Spleen (tissue), 11 donors: ENCODE measurements around the gene RTL10. TPM values are rescaled to one million over a fixed set of nuclear protein-coding genes. Genes with fewer than 3 reads are reported as not detected.

Experiments used
- DNase-seq: peaks from one replicate; pipeline ENCODE4 v3.0.0-alpha.2; 2020
- H3K27ac ChIP-seq, 8 donors: fragments of 200-600 bp; sonication (generic) in 7 of 8; 1 replicate in 4 of 8; 2 replicates in 4 of 8; pipeline versions ENCODE4 v1.5.0 to v1.8.0; 2016 to 2021; ENCODE audit warnings: inconsistent platforms in 4 of 8, mild to moderate bottlenecking in 4 of 8, moderate library complexity in 1 of 8
- H3K27me3 ChIP-seq, 7 donors: fragments of 200-600 bp; sonication (generic) in 6 of 7; replicated peaks in 1 of 7; 1 replicate in 4 of 7; 2 replicates in 3 of 7; pipeline versions ENCODE4 v1.5.0 to v1.8.0; 2016 to 2021; ENCODE audit warnings: inconsistent platforms in 3 of 7, mild to moderate bottlenecking in 1 of 7
- H3K36me3 ChIP-seq, 6 donors: fragments of 200-600 bp; sonication (generic) in 5 of 6; 1 replicate in 4 of 6; 2 replicates in 2 of 6; pipeline versions ENCODE4 v1.5.0 to v1.8.0; 2016 to 2021; ENCODE audit warnings: inconsistent platforms in 2 of 6
- H3K4me1 ChIP-seq, 6 donors: fragments of 200-600 bp; sonication (generic) in 5 of 6; 1 replicate in 3 of 6; 2 replicates in 3 of 6; pipeline versions ENCODE4 v1.5.0 to v1.8.0; 2016 to 2021; ENCODE audit warnings: inconsistent platforms in 3 of 6
- H3K4me3 ChIP-seq, 8 donors: fragments of 200-600 bp; sonication (generic) in 7 of 8; 1 replicate in 4 of 8; 2 replicates in 4 of 8; pipeline versions ENCODE4 v1.5.0 to v1.8.0; 2016 to 2021; ENCODE audit warnings: inconsistent platforms in 4 of 8, mild to moderate bottlenecking in 4 of 8, moderate library complexity in 2 of 8
- H3K9me3 ChIP-seq, 8 donors: fragments of 200-600 bp; sonication (generic) in 7 of 8; 1 replicate in 4 of 8; 2 replicates in 4 of 8; pipeline versions ENCODE4 v1.5.0 to v1.8.0; 2016 to 2021; ENCODE audit warnings: inconsistent platforms in 4 of 8
- POLR2A ChIP-seq, 3 donors: fragments of 450-650 bp; IDR thresholded peaks; one replicate each; pipeline ENCODE4 v1.5.1; 2017; ENCODE audit warnings: antibody characterized with exemption in 3 of 3, mild to moderate bottlenecking in 1 of 3
- POLR2AphosphoS5 ChIP-seq, 3 donors: sonication (generic); formaldehyde crosslinking; IDR thresholded peaks; one replicate each; pipeline ENCODE4 v1.5.1; 2017; ENCODE audit warnings: antibody characterized with exemption in 3 of 3
- WGBS, 5 donors: extraction: QIAGEN DNeasy Blood & Tissue Kit in 3 of 5; methylation state at CpG; one replicate each; pipeline versions ENCODE4 v1.1.5 to v1.1.7; 2013 to 2018; 5-methylcytosine and 5-hydroxymethylcytosine counted together
- intact Hi-C: fragments of 100-400 bp; cut with DNase I; formaldehyde crosslinking; loops from one replicate; pipeline ENCODE4 v1.15.0; 2023; ENCODE audit warnings: low total_unique reads
- polyA plus RNA-seq, 3 donors: library from polyadenylated mRNA; stranded (reverse); fragments of 200-250 nt; gene quantifications; one replicate each; pipeline ENCODE4 v1.2.1, GENCODE V29; 2013
- total RNA-seq, 7 donors: library from RNA; depleted of rRNA in 3 of 7; stranded (reverse); fragments of >200 nt in 3 of 7; fragmentation: NEBNext Ultra II Directional in 4 of 7; extraction: Animal tissue kit (Norgen Biotek cat#: 25700) in 4 of 7; gene quantifications; one replicate each; pipeline versions ENCODE4 v1.1.0 to v1.2.1, GENCODE V29; 2016 to 2021
- TF ChIP-seq, protein P1 (sequence below), 11 experiments: fragments of 200-600 bp in 7 of 11; fragments of 450-650 bp in 4 of 11; sonication (generic) in 4 of 11; IDR thresholded peaks in 8 of 11; conservative IDR thresholded peaks in 3 of 11; 1 replicate in 7 of 11; 2 replicates in 4 of 11; pipeline versions ENCODE4 v1.4.0 to v1.8.0; 2016 to 2021; ENCODE audit warnings: antibody characterized with exemption in 11 of 11, inconsistent platforms in 4 of 11, mild to moderate bottlenecking in 1 of 11
- donor health status: healthy with polysubstance abuse.
- donor health status: DM: no; HTN: no; CAD: no; lungs with moderate emphysema.
- donor health status: DM: no; HTN: no; CAD: no.
- donor health status: Bipolar disorder and iron deficiency.
- donor health status: healthy.
- donor health status: DM: no; HTN: no; CAD: no.
- donor health status: DM: yes; HTN: yes; CAD: no.

RTL10 gene
- total and polyA plus RNA-seq, 10 donors = 8.3 to 22.9 (median 17.8) TPM

DNA sequence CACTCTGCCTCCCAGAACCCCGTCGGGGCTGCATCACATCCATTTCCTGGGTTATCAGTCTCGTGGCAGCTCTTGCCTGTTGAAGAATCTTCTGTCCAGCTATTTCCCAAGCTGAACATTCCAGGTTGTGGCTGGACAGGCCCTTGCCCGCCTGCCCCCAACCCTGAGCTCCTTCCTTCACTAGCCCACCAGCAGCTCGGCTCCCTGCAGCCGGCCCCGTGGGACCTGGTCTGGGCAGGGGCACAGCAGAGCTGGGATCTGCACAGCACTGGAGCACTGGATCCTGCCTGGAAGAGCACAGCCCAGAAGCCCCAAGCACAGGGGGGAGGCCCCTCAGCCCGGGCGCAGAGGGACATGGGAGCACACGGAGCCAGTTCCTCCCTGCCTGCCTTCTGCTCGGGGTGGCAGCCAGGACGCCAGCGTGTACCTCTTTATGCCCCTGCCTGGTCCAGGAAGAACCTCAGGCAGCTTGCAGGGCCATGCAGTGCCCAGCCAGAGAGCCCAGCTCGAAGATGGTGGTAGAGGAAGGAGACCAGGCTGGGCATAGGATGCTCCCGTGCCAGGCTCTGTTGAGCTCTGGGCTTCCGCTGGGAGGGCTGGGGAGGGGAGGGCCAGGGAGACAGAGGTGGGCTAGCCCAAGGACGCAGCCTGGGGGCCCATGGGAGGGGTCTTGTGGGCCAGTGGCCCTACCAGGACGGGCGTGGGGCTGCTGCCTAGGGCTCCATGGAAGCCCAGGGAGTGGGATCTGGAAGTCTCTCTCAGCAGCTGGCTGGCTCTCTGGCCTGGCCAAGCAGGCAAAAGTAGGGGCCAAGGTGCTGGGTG lies 16.6 kb upstream of the RTL10 start:
- H3K27ac ChIP-seq = no peak overlapping the region
- intact Hi-C loops = no loop called here
- no peaks in the 10 kb centered on the region for H3K9me3 ChIP-seq
- TF ChIP-seq, protein P1, sequence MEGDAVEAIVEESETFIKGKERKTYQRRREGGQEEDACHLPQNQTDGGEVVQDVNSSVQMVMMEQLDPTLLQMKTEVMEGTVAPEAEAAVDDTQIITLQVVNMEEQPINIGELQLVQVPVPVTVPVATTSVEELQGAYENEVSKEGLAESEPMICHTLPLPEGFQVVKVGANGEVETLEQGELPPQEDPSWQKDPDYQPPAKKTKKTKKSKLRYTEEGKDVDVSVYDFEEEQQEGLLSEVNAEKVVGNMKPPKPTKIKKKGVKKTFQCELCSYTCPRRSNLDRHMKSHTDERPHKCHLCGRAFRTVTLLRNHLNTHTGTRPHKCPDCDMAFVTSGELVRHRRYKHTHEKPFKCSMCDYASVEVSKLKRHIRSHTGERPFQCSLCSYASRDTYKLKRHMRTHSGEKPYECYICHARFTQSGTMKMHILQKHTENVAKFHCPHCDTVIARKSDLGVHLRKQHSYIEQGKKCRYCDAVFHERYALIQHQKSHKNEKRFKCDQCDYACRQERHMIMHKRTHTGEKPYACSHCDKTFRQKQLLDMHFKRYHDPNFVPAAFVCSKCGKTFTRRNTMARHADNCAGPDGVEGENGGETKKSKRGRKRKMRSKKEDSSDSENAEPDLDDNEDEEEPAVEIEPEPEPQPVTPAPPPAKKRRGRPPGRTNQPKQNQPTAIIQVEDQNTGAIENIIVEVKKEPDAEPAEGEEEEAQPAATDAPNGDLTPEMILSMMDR (IDR thresholded peaks at IDR 0.05 in 8 of 11, conservative IDR thresholded peaks at IDR 0.05 in 3 of 11) = no peak
- TF ChIP-seq POLR2AphosphoS5 (IDR thresholded peaks at IDR 0.05) = no peak
- TF ChIP-seq POLR2A (IDR thresholded peaks at IDR 0.05) = no peak
- no peaks in the 10 kb centered on the region for H3K27me3 ChIP-seq
- 78 to 89% (median 83%) methylated on average over 8 to 19 of the region's 19 CpGs for WGBS, 5 donors
- H3K4me3 ChIP-seq = no peak overlapping the region
- H3K36me3 ChIP-seq = peaks cover 0 to 21% (median 2%) of the 10 kb centered on the region in 6 donors
- peaks cover 0 to 16% (median 3%) of the 10 kb centered on the region in 6 donors for H3K4me1 ChIP-seq
- DNase-seq = peak; percentile 59

DNA sequence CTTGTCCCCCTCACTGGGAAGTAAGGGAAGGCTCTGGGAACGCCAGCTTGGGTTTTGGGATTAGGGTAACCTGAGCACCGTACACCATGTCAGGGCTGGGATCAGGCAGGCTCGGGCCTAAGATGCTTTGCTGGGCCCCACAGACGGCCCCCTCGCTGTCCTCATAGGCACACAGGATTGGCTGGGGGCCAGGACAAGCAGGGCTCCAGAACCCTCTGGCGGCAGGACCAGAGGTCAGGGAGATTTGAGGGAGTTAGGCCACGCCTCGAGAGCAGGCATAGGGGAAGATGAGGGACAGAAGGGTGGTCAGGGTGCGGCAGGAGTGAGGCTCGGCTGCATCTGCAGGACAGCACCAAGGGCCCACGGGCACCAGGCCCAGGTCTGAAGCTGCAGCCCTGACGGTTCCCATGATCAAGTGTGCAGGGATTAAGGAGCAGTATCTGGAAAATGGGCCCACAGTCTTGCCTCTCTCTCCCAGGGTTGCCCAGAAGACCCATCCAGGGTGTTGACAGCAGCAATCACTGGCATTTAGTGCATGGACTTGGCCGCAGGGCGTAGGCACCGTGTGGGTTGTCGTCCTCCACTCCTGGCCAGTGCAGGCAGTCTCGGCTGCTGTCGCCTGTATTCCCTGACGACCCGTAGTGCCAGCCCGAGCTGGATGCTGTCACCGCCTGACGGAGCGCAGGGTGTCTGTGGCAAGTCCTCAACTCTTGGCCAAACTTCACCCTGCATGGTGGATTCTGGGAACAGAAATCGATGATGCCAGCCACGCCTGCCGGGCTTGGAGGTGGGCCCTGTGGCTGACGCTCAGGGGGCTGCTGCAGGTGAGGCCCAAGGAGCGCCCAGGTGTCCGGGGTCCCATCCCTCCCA lies 15.7 kb upstream of the RTL10 start:
- 86 to 96% (median 92%) methylated on average over 16 to 30 of the region's 30 CpGs for WGBS, 5 donors
- peaks cover 0 to 13% (median 0%) of the 10 kb centered on the region in 6 donors for H3K36me3 ChIP-seq
- no peaks in the 10 kb centered on the region for H3K27me3 ChIP-seq
- peaks cover 0 to 16% (median 3%) of the 10 kb centered on the region in 6 donors for H3K4me1 ChIP-seq
- DNase-seq = peak; percentile 69
- TF ChIP-seq, protein P1 (IDR thresholded peaks at IDR 0.05 in 8 of 11, conservative IDR thresholded peaks at IDR 0.05 in 3 of 11) = no peak
- TF ChIP-seq POLR2AphosphoS5 (IDR thresholded peaks at IDR 0.05) (peak in 1 of 3 donors; percentile 19), POLR2A (IDR thresholded peaks at IDR 0.05) (no peak)
- no peaks in the 10 kb centered on the region for H3K9me3 ChIP-seq
- H3K27ac ChIP-seq = no peak overlapping the region
- H3K4me3 ChIP-seq = no peak overlapping the region
- intact Hi-C loops = no loop called here

DNA sequence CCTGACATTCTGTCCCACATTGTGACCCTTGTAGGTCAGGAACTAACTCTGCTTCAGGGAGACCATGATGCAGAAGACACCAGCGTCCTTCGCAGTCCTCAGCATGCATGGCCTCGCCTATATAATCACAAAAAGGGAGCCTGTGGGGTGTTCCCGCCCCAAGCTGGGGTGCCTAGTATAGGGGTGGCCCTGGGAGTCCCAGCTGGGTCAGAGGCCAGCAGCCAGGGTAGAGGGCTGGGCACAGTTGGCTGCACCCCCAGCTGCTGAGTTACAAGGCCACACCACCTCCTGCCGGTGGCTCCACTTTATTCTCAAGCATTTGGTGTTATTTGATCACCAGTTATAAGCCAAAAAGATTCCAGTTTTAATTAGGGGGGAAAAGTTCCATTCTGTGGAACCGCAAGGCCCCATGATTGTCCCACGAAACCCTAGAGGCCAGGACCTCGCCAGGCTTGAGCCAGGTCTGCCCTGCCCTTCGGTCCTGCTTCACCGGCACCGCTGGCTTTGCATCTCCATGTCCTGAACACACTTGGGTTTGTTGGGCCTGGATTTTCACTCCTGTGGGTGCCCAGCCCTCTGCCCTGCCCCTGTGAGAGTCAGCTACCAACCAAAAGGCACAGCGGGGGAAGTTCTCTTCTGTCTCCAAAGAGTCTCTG lies 15.0 kb upstream of the RTL10 start:
- H3K36me3 ChIP-seq = peaks cover 0 to 5% (median 0%) of the 10 kb centered on the region in 6 donors
- DNase-seq = peak; percentile 73
- no peak overlapping the region for H3K27ac ChIP-seq
- no peaks in the 10 kb centered on the region for H3K9me3 ChIP-seq
- TF ChIP-seq, protein P1 (IDR thresholded peaks at IDR 0.05 in 8 of 11, conservative IDR thresholded peaks at IDR 0.05 in 3 of 11) = no peak
- no peak for TF ChIP-seq POLR2AphosphoS5 (IDR thresholded peaks at IDR 0.05)
- TF ChIP-seq POLR2A (IDR thresholded peaks at IDR 0.05) = no peak
- no peaks in the 10 kb centered on the region for H3K27me3 ChIP-seq
- H3K4me1 ChIP-seq = peaks cover 0 to 10% (median 3%) of the 10 kb centered on the region in 6 donors
- intact Hi-C loops = no loop called here
- no peak overlapping the region for H3K4me3 ChIP-seq
- WGBS, 5 donors = 90 to 95% (median 95%) methylated on average over 7 to 12 of the region's 12 CpGs
